Glutamatergic neuron (in vitro differentiated cells): ENCODE measurements around the gene SPOUT1. TPM values are rescaled to one million over a fixed set of nuclear protein-coding genes. Genes with fewer than 3 reads are reported as not detected.

ENCODE experiments used
- DNase-seq: peaks from one replicate; pipeline ENCODE4 v3.0.0; 2022
- H3K27ac Mint-ChIP-seq: one replicate; pipeline ENCODE4 v1.8.0; 2020; ENCODE audit warnings: mild to moderate bottlenecking, mixed read lengths, inconsistent platforms; ENCODE audit not compliant: unreplicated experiment
- H3K27me3 Mint-ChIP-seq: one replicate; pipeline ENCODE4 v1.8.0; 2020; ENCODE audit warnings: mild to moderate bottlenecking, moderate library complexity, mixed read lengths, inconsistent platforms; ENCODE audit not compliant: unreplicated experiment
- H3K36me3 Mint-ChIP-seq: one replicate; pipeline ENCODE4 v1.8.0; 2020; ENCODE audit warnings: mild to moderate bottlenecking, mixed read lengths, inconsistent platforms; ENCODE audit not compliant: unreplicated experiment
- H3K4me1 Mint-ChIP-seq: one replicate; pipeline ENCODE4 v1.8.0; 2020; ENCODE audit warnings: mild to moderate bottlenecking, low read depth, mixed read lengths, inconsistent platforms; ENCODE audit not compliant: unreplicated experiment
- H3K4me3 Mint-ChIP-seq: one replicate; pipeline ENCODE4 v1.8.0; 2020; ENCODE audit warnings: mild to moderate bottlenecking, mixed read lengths, inconsistent platforms; ENCODE audit not compliant: unreplicated experiment
- H3K9me3 Mint-ChIP-seq: one replicate; pipeline ENCODE4 v1.8.0; 2020; ENCODE audit warnings: mild to moderate bottlenecking, moderate library complexity, mixed read lengths, inconsistent platforms; ENCODE audit not compliant: unreplicated experiment
- CTCF ChIP-seq: fragments of 200-600 bp; sonication (generic); IDR thresholded peaks from one replicate; pipeline ENCODE4 v1.5.0; 2021; ENCODE audit not compliant: partially characterized antibody, unreplicated experiment
- total RNA-seq: library from RNA; stranded (reverse); fragmentation: NEBNext Ultra II Directional; extraction: Animal tissue kit (Norgen Biotek cat#: 25700); gene quantifications from one replicate; pipeline ENCODE4 v1.2.1, GENCODE V29; 2021; ENCODE audit not compliant: unreplicated experiment

The SPOUT1 gene
- total RNA-seq, 1 donor from 2014 or later, result 22.3 TPM

GRCh38 chr9:128823903-128824406 is 5.6 kb downstream of the SPOUT1 start:
- TF ChIP-seq CTCF, result no peak
- peaks cover 4% of the 10 kb centered on the region for H3K27me3 Mint-ChIP-seq
- no peak overlapping the region for H3K27ac Mint-ChIP-seq
- H3K9me3 Mint-ChIP-seq, result peaks cover 8% of the 10 kb centered on the region
- H3K36me3 Mint-ChIP-seq, result no peaks in the 10 kb centered on the region
- H3K4me1 Mint-ChIP-seq, result peaks cover 4% of the 10 kb centered on the region
- DNase-seq, result no peak
- H3K4me3 Mint-ChIP-seq, result no peak overlapping the region

- H3K27ac Mint-ChIP-seq, result no peak overlapping the region
- H3K27me3 Mint-ChIP-seq, result peaks cover 4% of the 10 kb centered on the region
- no peaks in the 10 kb centered on the region for H3K4me1 Mint-ChIP-seq
- TF ChIP-seq CTCF, result no peak
- H3K4me3 Mint-ChIP-seq, result no peak overlapping the region
- DNase-seq, result no peak
- H3K36me3 Mint-ChIP-seq, result no peaks in the 10 kb centered on the region
- peaks cover 8% of the 10 kb centered on the region for H3K9me3 Mint-ChIP-seq
These were observed 6.2 kb downstream of the SPOUT1 start for GRCh38 chr9:128823362-128823902.

- DNase-seq, result no peak
- no peaks in the 10 kb centered on the region for H3K36me3 Mint-ChIP-seq
- H3K9me3 Mint-ChIP-seq, result peaks cover 7% of the 10 kb centered on the region
- peaks cover 4% of the 10 kb centered on the region for H3K27me3 Mint-ChIP-seq
- TF ChIP-seq CTCF, result no peak
- H3K4me3 Mint-ChIP-seq, result peak overlapping the region; percentile 20
- H3K4me1 Mint-ChIP-seq, result no peaks in the 10 kb centered on the region
- no peak overlapping the region for H3K27ac Mint-ChIP-seq
These were observed 7.1 kb downstream of the SPOUT1 start for GRCh38 chr9:128822407-128823042.

GRCh38 chr9:128821584-128822406 is 7.8 kb downstream of the SPOUT1 start:
- Mint-ChIP-seq H3K36me3 (no peaks in the 10 kb centered on the region), H3K27me3 (peaks cover 3% of the 10 kb centered on the region), H3K4me3 (no peak overlapping the region), H3K9me3 (peaks cover 7% of the 10 kb centered on the region), H3K27ac (no peak overlapping the region), H3K4me1 (no peaks in the 10 kb centered on the region)
- TF ChIP-seq CTCF, result no peak
- no peak for DNase-seq
